CD4-positive, alpha-beta T cell treated with Interleukin-4 for 1 hour (primary cell): ENCODE measurements around the gene MRPS11.
"Not testable (repeated sequence)": the region's sequence is repeated elsewhere in the genome, so short reads cannot be mapped to it uniquely, and the experiment has no call there.

Experiments used
- DNase-seq, 2 donors: peaks; one replicate each; pipeline ENCODE4 v3.0.0-alpha.2; 2020 to 2022

MRPS11 gene

GRCh38 chr15:88467073-88467934 lies at the start of gene MRPS11, which contains the start of gene MRPL46:
TSS of gene MRPS11 (plus strand) at chr15:88467708. CDS start at chr15:88467718, 10 bp downstream.
TSS of gene MRPL46 (minus strand) at chr15:88467388. CDS start at chr15:88467377, 11 bp downstream.
- DNase-seq, result peak; percentile 87 to 91

DNA sequence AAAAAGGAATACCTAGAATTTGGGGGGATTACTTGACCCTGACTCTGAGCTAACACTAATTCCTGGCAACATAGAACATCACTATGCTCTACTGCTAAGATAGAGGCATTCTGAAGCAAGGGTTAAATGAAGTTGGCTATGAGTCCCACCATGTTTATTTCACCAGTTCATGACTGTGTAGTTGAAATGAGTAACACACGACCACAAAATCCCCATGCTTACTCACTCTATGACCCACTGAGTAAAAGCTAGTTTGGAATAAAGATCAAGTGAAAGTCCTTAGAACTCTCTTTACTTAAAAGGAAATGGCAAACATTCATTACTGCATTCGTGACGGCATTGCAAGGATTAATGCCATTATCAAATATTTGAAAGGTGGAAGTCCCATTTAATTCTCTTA lies 47.7 kb upstream of the MRPS11 start:
- no peak for DNase-seq

- DNase-seq, result no peak
Measured at GRCh38 chr15:88423331-88423730, 44.2 kb upstream of the MRPS11 start.

DNA sequence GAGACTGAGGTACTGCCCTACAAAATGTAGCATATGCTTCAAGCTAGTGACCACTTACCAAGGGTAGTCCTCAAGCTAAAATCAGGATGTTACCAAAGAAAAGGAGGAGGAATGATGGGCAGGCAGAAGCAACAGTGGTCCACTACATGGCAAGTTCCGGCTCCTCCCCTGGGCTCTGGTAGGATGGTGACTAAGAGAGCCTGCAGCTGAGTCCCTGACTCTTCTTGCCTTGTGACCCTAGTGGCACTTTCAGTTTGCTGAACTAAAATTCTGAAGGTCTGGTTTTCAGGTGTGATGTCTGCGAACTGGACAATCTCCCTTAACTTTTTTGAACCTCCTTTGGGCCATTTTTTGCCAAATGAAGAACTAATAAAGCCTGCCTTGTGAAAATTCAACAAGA lies 41.2 kb upstream of the MRPS11 start:
- DNase-seq, result no peak

GRCh38 chr15:88428053-88428452 lies 39.5 kb upstream of the MRPS11 start:
- DNase-seq, result no peak

GRCh38 chr15:88428805-88429605 lies 38.5 kb upstream of the MRPS11 start:
- no peak for DNase-seq

DNA sequence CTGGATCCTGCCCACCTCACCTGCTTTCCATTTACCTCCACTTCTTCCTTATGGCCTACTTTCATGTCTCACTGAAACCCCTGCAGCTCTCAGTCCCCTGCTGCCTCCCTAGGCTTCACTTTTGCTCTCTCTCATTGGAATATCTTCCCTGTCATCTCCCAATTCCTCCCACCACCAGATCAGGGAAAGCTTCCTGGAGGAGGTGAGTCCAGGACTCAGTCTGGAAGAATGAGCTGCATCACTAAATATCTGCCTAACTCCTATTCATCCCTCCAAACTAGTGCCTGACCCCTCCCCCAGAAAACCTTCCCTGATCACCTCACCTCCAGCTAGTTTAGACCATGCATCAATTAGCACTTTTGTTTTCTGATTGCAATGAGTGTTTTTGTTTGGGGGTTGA lies 37.5 kb upstream of the MRPS11 start:
- DNase-seq, result no peak

GRCh38 chr15:88431441-88431840 lies 36.1 kb upstream of the MRPS11 start:
- DNase-seq, result no peak

DNA sequence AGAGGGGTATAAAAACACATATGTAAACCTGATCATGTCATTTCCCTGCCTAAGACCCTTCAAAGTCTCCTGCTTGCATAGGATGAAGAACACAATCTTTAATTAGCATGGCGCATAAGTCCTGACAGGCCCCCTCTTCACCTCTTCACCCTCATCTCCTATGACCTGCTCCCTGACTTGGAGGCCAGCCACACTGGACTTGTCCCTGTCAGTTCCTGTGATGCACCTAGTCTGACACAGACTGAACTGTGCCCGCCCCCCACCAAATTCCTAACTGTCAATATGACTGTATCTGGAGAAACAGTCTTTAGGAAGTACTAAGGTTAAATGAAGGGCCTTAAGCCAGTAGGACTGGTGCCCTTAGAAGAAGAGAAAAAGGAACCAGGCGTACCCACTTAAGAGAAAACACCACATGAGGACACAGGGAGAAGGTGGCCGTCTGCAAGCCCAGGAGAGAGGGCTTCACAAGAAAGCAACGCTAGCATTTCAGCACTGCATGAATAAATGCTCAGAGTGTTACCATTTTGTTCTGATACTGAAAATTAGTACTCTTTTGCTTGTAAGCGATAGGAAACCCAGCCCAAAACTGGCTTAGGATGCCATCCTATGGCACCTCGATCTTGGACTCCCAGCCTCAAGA lies 34.3 kb upstream of the MRPS11 start:
- no peak for DNase-seq

GRCh38 chr15:88434106-88434505 lies 33.4 kb upstream of the MRPS11 start:
- not testable (repeated sequence) for DNase-seq

GRCh38 chr15:88438181-88438580 lies 29.3 kb upstream of the MRPS11 start:
- DNase-seq, result no peak

DNA sequence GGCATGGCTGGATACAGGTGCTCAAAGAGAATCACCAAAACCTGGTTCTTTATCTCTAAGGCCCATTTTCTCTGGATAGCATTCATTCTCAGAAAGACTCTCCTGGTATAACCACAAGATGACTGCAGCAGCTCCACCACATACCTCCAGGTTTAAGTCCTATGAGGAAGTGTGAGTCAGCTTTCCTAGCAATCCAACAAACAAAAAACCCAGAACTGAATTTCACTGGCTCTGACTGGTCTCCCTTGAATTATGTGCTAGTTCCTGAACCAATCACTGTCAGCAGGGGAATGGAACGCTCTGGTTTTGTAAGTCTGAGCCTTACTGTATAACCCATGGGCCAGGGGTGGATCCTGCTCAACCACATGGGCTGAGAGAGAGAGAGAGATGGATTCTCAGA lies 27.5 kb upstream of the MRPS11 start:
- no peak for DNase-seq

DNA sequence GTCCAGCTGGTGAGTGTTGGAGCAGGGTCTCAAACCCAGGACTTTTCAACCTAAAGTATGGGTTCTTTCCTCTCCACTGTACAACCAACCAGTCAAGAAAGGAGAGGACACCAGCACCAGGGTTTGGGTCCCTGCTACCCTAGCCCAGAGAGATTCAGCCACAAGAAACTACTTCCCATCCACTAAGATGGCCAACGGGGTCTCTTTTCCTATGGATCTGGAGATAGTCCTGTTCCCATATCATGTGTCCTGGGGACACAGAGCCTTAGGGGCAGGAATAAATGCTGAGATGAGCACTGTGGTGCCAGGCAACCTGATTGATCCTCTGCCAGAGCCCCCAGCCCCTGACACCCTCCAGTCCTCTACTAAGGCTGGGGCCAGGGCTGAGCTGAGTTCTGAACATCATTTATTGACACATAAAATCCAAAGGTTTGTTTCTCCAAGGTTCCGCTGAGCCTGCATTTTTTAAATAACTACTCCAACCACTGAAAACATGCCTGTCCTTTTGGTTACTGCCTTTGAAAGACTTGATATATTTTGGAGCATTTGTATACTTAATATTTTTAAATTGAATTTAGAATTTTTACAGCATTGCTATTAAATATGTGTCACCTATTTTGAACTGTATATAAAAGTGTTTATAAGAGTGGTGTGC lies 26.3 kb upstream of the MRPS11 start:
- DNase-seq, result no peak

DNA sequence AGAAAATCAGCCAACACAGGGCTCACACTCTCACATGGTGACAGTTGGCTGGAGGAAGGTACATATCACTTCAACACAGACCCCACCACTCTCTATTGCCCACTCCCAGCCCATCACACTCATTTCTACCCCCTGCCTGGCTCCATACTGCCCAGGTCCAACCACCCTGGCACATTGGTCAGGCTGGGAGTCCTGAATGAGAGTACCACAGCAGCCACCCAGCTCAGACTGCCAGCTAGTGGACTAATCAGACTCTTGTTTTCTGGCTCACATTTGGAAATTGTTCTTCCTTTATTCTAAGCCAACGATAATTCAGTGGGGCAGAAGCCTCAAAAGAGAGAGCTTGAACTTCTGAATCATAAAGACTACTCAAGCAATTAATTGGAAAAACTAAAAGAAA lies 20.3 kb upstream of the MRPS11 start:
- DNase-seq, result no peak

- DNase-seq, result no peak
Measured at GRCh38 chr15:88447741-88448140, 19.8 kb upstream of the MRPS11 start.

DNA sequence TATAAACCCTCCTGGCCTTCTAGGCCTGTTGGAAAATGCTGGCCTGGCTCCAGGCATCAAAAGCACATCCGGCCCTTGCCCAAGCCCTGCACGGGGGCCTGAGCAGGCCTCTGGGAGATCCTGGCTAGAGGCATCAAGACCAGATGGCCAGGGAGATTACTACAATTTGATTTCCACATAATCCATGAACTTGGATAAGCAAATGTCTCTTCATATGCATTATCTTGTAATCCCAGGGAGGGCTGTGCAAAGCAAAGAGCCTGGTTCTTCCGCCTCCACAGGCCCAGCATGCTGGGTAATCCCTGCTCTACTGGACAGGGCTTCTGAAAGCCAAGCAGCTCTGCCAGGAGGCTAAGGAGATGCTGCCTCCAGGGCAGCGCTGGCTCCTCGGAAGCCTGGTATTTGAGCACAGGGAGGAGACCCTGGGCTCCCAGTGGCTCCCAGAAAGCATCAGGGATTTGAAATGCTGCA lies 18.5 kb upstream of the MRPS11 start:
- DNase-seq, result no peak

DNA sequence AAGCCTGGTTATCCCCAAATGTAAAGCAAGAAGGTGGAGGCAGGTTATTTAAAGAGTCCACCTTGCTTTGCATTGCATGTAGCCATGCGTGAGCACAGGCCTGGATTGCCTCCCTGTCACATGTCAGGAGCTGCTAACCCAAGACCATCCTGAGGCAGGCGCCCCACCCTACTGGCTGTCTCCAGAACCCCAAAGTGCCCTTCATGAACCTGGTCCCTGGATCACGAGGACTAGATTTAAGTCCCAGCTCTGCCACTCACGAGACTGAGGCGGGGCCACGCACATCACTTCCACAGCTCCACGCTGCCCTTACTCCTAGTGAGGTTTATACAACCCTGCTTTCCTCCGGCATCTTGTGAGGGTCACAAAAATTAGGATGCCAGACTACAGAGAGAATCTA lies 17.9 kb upstream of the MRPS11 start:
- no peak for DNase-seq

- DNase-seq, result peak; percentile 31 to 40
Measured at GRCh38 chr15:88450125-88450798, 17.2 kb upstream of the MRPS11 start.

DNA sequence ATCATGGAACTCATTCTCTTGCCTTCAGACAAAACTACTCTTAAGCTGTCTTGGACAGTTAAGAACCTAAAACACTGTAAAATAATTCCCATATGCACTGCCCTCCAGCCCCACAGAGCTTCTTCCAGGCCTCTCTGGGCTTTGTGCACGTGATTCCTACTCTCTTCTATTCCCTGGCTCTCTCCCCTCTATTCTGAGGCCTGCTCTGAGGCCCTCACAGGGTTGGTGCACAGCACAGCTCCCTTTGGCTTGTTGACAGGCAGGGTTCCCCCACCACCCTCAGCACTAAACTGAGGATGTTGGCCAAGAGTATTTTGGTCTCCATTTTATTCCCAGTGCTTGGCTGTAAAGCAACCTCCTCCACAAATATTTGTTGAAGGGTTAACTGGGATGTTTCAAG lies 13.9 kb upstream of the MRPS11 start:
- DNase-seq, result no peak

DNA sequence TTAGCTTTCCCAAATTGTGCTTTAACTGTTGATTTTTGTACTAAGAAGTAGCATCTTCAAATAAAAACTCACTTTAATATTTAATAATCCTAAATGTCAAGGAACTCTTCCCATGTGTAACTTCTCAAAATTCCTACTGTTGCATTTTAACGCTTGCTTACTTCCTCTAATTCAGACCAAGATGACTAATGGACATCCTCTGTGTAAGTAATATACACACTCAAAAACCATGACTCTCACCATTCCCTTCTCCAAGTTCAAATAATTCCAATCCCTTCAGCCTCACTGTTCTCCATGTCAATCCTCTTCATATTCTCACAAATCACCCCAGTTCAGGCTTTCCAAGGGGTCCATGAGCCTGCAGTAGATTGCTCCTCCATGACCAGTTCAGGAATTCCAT lies 13.3 kb upstream of the MRPS11 start:
- no peak for DNase-seq

GRCh38 chr15:88454867-88455810 lies 12.4 kb upstream of the MRPS11 start:
- DNase-seq, result peak in 1 of 2 donors; percentile 24
